Tibial artery (tissue), 4 donors: ENCODE data around the gene SEPTIN2.

Source experiments
- DNase-seq, 2 donors: peaks; one replicate each; pipeline ENCODE4 v3.0.0-alpha.2; 2019
- H3K27ac ChIP-seq, 2 donors: fragments of 200-600 bp; sonication (generic) in 1 of 2; 1 replicate in 1 of 2; 2 replicates in 1 of 2; pipeline ENCODE4 v1.5.1; 2018 to 2019; ENCODE audit warnings: mild to moderate bottlenecking in 1 of 2
- H3K27me3 ChIP-seq, 2 donors: fragments of 200-600 bp; sonication (generic) in 1 of 2; one replicate each; pipeline versions ENCODE4 v1.5.1 to v1.6.0; 2016 to 2019
- H3K36me3 ChIP-seq, 3 donors: fragments of 200-600 bp; sonication (generic) in 2 of 3; one replicate each; pipeline ENCODE4 v1.5.1; 2016 to 2019; ENCODE audit warnings: mild to moderate bottlenecking in 2 of 3
- H3K4me1 ChIP-seq, 4 donors: fragments of 200-600 bp; sonication (generic) in 2 of 4; 1 replicate in 3 of 4; 2 replicates in 1 of 4; pipeline ENCODE4 v1.5.1; 2016 to 2019
- H3K4me3 ChIP-seq, 2 donors: fragments of 200-600 bp; sonication (generic) in 1 of 2; 1 replicate in 1 of 2; 2 replicates in 1 of 2; pipeline ENCODE4 v1.5.1; 2018 to 2019; ENCODE audit warnings: mild to moderate bottlenecking in 2 of 2
- H3K9me3 ChIP-seq, 3 donors: fragments of 200-600 bp; sonication (generic) in 1 of 3; one replicate each; pipeline ENCODE4 v1.5.1; 2016 to 2019
- CTCF ChIP-seq, 2 experiments: fragments of 200-600 bp in 1 of 2; fragments of 450-650 bp in 1 of 2; IDR thresholded peaks; one replicate each; pipeline ENCODE4 v1.5.1; 2017 to 2019; ENCODE audit warnings: antibody characterized with exemption in 2 of 2, mild to moderate bottlenecking in 1 of 2, moderate library complexity in 1 of 2
- intact Hi-C: fragments of 100-400 bp; cut with DNase I; formaldehyde crosslinking; loops from one replicate; pipeline ENCODE4 v1.15.0; 2023; ENCODE audit warnings: low total_unique reads

The SEPTIN2 gene

GRCh38 chr2:241399941-241400922, 84.5 kb downstream of the SEPTIN2 start:
- Histone ChIP-seq H3K9me3 (no peaks in the 10 kb centered on the region), H3K27ac (no peak overlapping the region), H3K4me3 (no peak overlapping the region), H3K27me3 (no peaks in the 10 kb centered on the region), H3K36me3 (peaks cover 0 to 12% (median 8%) of the 10 kb centered on the region in 3 donors), H3K4me1 (no peaks in the 10 kb centered on the region)
- TF ChIP-seq CTCF (IDR thresholded peaks at IDR 0.05): no peak
- intact Hi-C loops: no loop called here
- DNase-seq: no peak
